Panc1 (cell line): Measurements from ENCODE around the gene RNF6. TPM values are rescaled to one million over a fixed set of nuclear protein-coding genes. Genes with fewer than 3 reads are reported as not detected.

Source experiments
- ATAC-seq: fragments of 200-7000 bp; cut with Tn5 transposase; 2 replicates; pipeline ENCODE4 v1.9.1; 2020; ENCODE audit warnings: mild to moderate bottlenecking, moderate library complexity
- BruUV-seq: library from RNA; stranded (reverse); fragments of 400-500 nt; replicated peaks from 2 replicates; lab custom pipeline; 2021; lab: Mats Ljungman, UMichigan
- CTCF ChIA-PET: fragments of 300-600 bp; sonication (Branson Sonifier 250); formaldehyde crosslinking; loops from one replicate; lab custom pipeline; 2022; ENCODE audit warnings: antibody characterized with exemption; lab: Charles Lee
- POLR2A ChIA-PET: fragments of 300-600 bp; sonication (Branson Sonifier 250); formaldehyde crosslinking; loops from one replicate; lab custom pipeline; 2022; ENCODE audit warnings: antibody characterized with exemption; lab: Charles Lee
- DNase-seq: peaks from one replicate; pipeline ENCODE4 v3.0.0-alpha.2; 2010; ENCODE audit warnings: low read depth, low spot score
- H3K27ac ChIP-seq: 2 replicates; pipeline ENCODE4 v1.5.1; 2011; ENCODE audit warnings: mild to moderate bottlenecking, low read length, inconsistent platforms
- H3K27me3 ChIP-seq: fragments of 200-500 bp; sonication (Bioruptor generic); 2 replicates; pipeline ENCODE4 v1.6.0; 2014; ENCODE audit warnings: low read length, inconsistent platforms; ENCODE audit not compliant: control insufficient read depth, insufficient read depth
- H3K36me3 ChIP-seq: fragments of 200-500 bp; sonication (Bioruptor generic); 2 replicates; pipeline ENCODE4 v1.5.1; 2014; ENCODE audit warnings: inconsistent platforms, mild to moderate bottlenecking, low read length, moderate library complexity; ENCODE audit not compliant: control insufficient read depth, insufficient read depth
- H3K4me1 ChIP-seq: 2 replicates; pipeline ENCODE4 v1.5.1; 2011; ENCODE audit warnings: inconsistent platforms, mild to moderate bottlenecking, low read length, moderate library complexity; ENCODE audit not compliant: control insufficient read depth, insufficient read depth
- H3K4me3 ChIP-seq, 2 experiments: 2 replicates each; pipeline ENCODE4 v1.5.1; 2011 to 2012; ENCODE audit warnings: low read depth in 2 of 2, low read length in 2 of 2, mild to moderate bottlenecking in 2 of 2, inconsistent platforms in 1 of 2, moderate library complexity in 1 of 2
- H3K9me3 ChIP-seq: fragments of 200-500 bp; sonication (Bioruptor generic); 2 replicates; pipeline ENCODE4 v1.5.1; 2014; ENCODE audit warnings: low read depth, mild to moderate bottlenecking, inconsistent platforms, low read length, moderate library complexity; ENCODE audit not compliant: control insufficient read depth, insufficient read depth
- POLR2AphosphoS5 ChIP-seq: IDR thresholded peaks from 2 replicates; pipeline ENCODE4 v1.6.1; 2012; ENCODE audit warnings: mild to moderate bottlenecking, low read depth, low read length, moderate library complexity
- SIN3A ChIP-seq: IDR thresholded peaks from 2 replicates; pipeline ENCODE4 v1.6.1; 2012; ENCODE audit warnings: low read depth, mild to moderate bottlenecking, low read length, moderate library complexity, borderline replicate concordance; ENCODE audit not compliant: insufficient read depth
- TCF7L2 ChIP-seq: IDR thresholded peaks from 2 replicates; pipeline ENCODE4 v1.6.1; 2011; ENCODE audit warnings: mild to moderate bottlenecking, low read depth, low read length, inconsistent platforms
- in situ Hi-C: cut with HindIII; loops from 2 replicates; pipeline ENCODE4 v1.10.0; 2016; ENCODE audit warnings: low sequenced_read_pairs, low pct_unique_long_range_greater_than_20kb
- intact Hi-C: fragments of 100-400 bp; cut with micrococcal nuclease; formaldehyde crosslinking; loops from one replicate; pipeline ENCODE4 v1.10.0; 2022; ENCODE audit not compliant: unreplicated experiment
- total RNA-seq: library from RNA; stranded (reverse); gene quantifications from one replicate; pipeline ENCODE4 v1.2.1, GENCODE V29; 2021; ENCODE audit not compliant: unreplicated experiment
- TF ChIP-seq, protein P1 (sequence below): fragments of 450-650 bp; IDR thresholded peaks from 2 replicates; pipeline ENCODE4 v1.5.1; 2017; ENCODE audit warnings: mild to moderate bottlenecking
- TF ChIP-seq, protein P2 (sequence below), 2 experiments: IDR thresholded peaks; 2 replicates each; pipeline ENCODE4 v1.6.1; 2011 to 2012; ENCODE audit warnings: low read depth in 2 of 2, control low read depth in 1 of 2, low read length in 1 of 2, mild to moderate bottlenecking in 1 of 2, moderate library complexity in 1 of 2; ENCODE audit not compliant: insufficient read depth in 1 of 2

The RNF6 gene
- total RNA-seq, 1 experiment from 2014 or later = 38.0 TPM

DNA sequence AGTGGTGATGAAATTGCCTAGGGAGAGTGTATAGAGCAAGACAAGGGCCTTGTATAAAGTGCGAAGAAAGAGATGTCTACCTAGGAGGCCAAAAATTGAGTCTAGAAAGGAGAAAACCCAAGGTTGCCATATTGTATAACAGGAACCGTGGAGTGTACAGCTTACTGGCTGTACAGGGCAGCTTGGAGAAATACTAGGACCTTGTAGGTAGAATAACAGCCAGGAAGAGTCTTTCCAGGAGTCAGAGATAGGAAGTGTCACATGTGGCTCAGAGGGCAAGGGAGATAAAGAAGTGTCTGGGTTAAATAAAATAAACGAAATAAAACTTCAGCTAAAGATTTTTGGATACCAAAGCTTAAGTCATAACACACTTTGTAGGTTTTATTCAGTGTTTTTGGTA, 44.2 kb upstream of the RNF6 start:
- no peak for DNase-seq
- in situ Hi-C loops = no loop called here

DNA sequence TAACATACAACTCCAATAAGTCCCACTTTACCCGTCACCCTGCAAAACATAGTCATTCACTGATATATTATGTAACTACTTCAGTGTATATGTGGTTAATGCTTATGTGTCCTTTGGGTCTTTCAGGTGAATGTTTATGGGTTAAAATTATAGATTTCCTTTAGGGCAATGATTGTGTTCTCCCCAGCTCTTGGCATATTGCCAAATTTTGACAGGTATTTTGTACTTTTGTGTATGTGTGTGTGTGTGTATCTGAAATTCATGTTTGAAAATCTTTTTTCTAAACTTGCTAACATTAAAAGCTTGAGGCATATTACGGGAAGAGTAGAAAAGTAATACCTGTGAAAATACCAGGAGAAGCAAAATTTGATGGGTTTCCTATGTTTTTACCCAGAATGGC, 40.0 kb upstream of the RNF6 start:
- ChIA-PET POLR2A (interaction anchor here (0.6 kb wide), 1 partner anchor 1132 kb away, joined by 17 read pairs; no protein-coding TSS in a partner anchor), CTCF (no interaction called here)

More for the DNA sequence above, 44.2 kb upstream of the RNF6 start:
- Histone ChIP-seq H3K36me3 (no peaks in the 10 kb centered on the region), H3K27me3 (no peaks in the 10 kb centered on the region), H3K4me3 (no peak overlapping the region), H3K4me1 (no peaks in the 10 kb centered on the region; the same call in 1 of the 2 replicates), H3K27ac (no peak overlapping the region), H3K9me3 (no peaks in the 10 kb centered on the region)
- intact Hi-C loops = no loop called here
- no TSS peak for BruUV-seq
- ChIA-PET CTCF (no interaction called here), POLR2A (no interaction called here)
- ATAC-seq = no peak
- TF ChIP-seq, protein P1, sequence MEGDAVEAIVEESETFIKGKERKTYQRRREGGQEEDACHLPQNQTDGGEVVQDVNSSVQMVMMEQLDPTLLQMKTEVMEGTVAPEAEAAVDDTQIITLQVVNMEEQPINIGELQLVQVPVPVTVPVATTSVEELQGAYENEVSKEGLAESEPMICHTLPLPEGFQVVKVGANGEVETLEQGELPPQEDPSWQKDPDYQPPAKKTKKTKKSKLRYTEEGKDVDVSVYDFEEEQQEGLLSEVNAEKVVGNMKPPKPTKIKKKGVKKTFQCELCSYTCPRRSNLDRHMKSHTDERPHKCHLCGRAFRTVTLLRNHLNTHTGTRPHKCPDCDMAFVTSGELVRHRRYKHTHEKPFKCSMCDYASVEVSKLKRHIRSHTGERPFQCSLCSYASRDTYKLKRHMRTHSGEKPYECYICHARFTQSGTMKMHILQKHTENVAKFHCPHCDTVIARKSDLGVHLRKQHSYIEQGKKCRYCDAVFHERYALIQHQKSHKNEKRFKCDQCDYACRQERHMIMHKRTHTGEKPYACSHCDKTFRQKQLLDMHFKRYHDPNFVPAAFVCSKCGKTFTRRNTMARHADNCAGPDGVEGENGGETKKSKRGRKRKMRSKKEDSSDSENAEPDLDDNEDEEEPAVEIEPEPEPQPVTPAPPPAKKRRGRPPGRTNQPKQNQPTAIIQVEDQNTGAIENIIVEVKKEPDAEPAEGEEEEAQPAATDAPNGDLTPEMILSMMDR = no peak
- TF ChIP-seq TCF7L2 (no peak), SIN3A (no peak), POLR2AphosphoS5 (no peak)
- TF ChIP-seq, protein P2, sequence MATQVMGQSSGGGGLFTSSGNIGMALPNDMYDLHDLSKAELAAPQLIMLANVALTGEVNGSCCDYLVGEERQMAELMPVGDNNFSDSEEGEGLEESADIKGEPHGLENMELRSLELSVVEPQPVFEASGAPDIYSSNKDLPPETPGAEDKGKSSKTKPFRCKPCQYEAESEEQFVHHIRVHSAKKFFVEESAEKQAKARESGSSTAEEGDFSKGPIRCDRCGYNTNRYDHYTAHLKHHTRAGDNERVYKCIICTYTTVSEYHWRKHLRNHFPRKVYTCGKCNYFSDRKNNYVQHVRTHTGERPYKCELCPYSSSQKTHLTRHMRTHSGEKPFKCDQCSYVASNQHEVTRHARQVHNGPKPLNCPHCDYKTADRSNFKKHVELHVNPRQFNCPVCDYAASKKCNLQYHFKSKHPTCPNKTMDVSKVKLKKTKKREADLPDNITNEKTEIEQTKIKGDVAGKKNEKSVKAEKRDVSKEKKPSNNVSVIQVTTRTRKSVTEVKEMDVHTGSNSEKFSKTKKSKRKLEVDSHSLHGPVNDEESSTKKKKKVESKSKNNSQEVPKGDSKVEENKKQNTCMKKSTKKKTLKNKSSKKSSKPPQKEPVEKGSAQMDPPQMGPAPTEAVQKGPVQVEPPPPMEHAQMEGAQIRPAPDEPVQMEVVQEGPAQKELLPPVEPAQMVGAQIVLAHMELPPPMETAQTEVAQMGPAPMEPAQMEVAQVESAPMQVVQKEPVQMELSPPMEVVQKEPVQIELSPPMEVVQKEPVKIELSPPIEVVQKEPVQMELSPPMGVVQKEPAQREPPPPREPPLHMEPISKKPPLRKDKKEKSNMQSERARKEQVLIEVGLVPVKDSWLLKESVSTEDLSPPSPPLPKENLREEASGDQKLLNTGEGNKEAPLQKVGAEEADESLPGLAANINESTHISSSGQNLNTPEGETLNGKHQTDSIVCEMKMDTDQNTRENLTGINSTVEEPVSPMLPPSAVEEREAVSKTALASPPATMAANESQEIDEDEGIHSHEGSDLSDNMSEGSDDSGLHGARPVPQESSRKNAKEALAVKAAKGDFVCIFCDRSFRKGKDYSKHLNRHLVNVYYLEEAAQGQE (IDR thresholded peaks at IDR 0.05; ENCODE audit: insufficient read depth in 1 of 2, low read depth in 2 of 2, low read length in 1 of 2) = no peak

More for the DNA sequence above, 40.0 kb upstream of the RNF6 start:
- no peak overlapping the region for H3K27ac ChIP-seq
- no peaks in the 10 kb centered on the region for H3K27me3 ChIP-seq
- H3K36me3 ChIP-seq = no peaks in the 10 kb centered on the region
- H3K9me3 ChIP-seq = no peaks in the 10 kb centered on the region
- no peak overlapping the region for H3K4me3 ChIP-seq
- no TSS peak for BruUV-seq
- intact Hi-C loops = no loop called here
- TF ChIP-seq TCF7L2 = no peak
- TF ChIP-seq POLR2AphosphoS5 = no peak
- TF ChIP-seq, protein P1 = no peak
- TF ChIP-seq SIN3A = no peak
- TF ChIP-seq, protein P2 (IDR thresholded peaks at IDR 0.05; ENCODE audit: insufficient read depth in 1 of 2, low read depth in 2 of 2, low read length in 1 of 2) = no peak
- in situ Hi-C loops = no loop called here
- H3K4me1 ChIP-seq = no peaks in the 10 kb centered on the region; the same call in 1 of the 2 replicates
- ATAC-seq (no peak), DNase-seq (no peak)
